ENCODE data around the gene VTN.

DNA sequence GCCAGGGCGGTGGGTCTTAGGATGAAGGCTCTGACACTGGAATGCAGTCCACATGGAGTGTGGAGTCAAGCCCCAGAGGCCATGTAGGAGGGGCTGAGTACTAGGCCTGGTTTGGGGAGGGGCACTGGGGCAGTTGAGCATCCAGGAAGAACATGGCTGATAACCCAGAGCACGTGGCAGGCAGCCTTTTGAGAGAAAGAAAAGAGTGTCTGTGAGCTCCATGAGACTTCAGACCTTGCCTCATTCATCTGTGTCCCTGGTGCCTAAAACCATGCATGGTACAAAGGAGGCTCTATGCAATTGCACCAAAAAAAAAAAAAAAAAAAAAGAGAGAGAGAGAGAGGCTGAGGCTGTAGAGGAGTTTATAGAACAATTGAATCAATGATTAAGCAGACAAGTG lies 21.3 kb upstream of the VTN start:
- TF ChIP-seq CTCF (conservative IDR thresholded peaks at IDR 0.05 in 1 of 2, IDR thresholded peaks at IDR 0.05 in 1 of 2; ENCODE audit: low read depth in 1 of 2, low read length in 2 of 2) (no peak), EZH2 (IDR thresholded peaks at IDR 0.05; ENCODE audit: low read length, missing control alignments) (no peak)

Data from fibroblast of lung (primary cell).